ENCODE results near the gene ERO1B.

ERO1B gene

DNA sequence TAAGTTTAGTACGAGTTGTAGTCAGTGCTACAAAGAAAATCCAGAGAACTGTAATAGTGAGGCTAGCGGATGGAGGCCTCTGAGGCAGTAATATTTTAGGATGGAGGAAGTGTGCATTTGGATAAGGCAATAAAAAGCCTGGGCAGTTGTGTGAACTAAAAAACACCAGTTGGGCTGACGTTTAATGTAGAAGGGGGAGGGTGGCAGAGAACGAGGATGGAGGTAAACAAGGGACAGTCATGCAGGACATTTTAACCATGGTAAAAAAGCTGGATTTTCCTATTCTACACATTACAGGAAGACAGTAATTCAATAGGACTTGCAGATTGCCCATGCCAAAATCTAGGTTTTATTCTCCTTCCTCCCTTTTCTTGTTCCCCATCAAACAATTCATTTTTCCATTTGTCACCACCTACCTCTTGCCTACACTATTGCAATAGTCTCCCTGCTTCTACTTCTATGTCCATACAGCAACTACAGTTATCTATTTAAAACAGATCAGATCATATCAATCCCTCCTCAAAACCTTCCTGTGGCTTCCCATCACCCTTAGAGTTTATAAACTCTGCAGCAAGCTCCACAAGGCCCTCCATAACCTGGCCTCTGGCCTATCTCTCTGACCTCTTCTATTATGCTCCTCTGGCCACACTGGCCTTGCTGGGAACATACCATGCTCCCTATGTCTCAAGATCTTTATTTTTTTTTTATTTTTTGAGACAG, 27.7 kb downstream of the ERO1B start:
- H3K4me3 ChIP-seq (ENCODE audit: low read depth, low read length): no peak overlapping the region

GRCh38 chr1:236253119-236253518, 28.6 kb downstream of the ERO1B start:
- no peak overlapping the region for H3K4me3 ChIP-seq (ENCODE audit: low read depth, low read length)

DNA sequence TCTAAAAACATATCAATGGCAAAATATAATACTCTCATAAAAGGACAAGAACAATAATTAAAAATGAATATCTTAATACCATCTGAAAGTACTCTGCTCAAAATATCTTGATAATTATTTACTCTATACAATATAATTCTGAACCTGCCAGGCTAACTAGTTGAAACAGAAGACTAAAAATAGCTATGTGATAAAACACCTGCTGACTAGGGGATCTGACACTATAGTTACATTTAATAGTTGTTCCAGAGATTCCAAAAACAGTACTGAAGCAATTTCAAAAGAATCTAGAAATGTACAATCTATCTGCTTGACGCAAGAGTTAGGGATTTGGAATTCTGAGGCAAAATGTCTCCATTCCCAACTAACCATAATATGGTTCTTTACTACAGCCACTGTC, 30.2 kb downstream of the ERO1B start:
- H3K4me3 ChIP-seq (ENCODE audit: low read depth, low read length): no peak overlapping the region

DNA sequence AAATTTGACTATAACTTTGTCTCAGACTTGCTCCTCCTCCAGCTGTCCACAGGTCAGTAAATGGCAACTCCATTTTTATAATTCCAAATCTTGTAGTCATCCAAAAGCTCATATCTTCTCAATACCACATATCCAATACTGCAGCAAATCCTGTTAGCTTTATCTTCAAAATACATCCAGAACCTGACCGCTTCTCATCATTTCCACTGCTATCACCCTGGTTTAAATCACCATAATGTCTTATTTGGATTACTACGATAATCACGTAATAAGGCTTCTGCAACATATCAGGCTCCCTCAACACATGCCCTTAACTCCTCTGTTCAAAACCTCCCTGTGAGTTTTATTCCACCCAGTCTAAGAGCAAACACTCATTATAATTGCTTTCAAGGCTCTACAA, 34.5 kb downstream of the ERO1B start:
- H3K4me3 ChIP-seq (ENCODE audit: low read depth, low read length): no peak overlapping the region

DNA sequence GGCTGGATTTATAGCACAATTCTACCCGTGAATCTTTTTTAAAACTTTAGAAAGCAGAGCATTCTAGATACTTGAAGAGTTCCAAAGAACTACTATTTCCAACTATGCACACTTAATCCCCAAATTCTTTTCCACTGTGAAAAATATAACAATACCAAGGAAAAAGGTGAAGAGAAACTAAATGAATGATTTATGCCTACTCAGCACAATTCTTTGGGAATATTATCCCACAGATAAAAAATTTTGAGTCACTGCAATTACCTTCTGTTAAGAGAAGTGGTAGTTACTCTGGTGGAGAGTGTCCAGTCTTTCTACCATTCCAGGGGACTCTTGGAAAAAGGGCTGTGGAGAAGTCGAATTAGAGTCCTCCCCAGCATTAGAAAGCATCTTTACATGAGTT, 39.2 kb downstream of the ERO1B start:
- H3K4me3 ChIP-seq (ENCODE audit: low read depth, low read length): no peak overlapping the region

- H3K4me3 ChIP-seq (ENCODE audit: low read depth, low read length): no peak overlapping the region
Observed at GRCh38 chr1:236240675-236241074, 41.1 kb downstream of the ERO1B start.

DNA sequence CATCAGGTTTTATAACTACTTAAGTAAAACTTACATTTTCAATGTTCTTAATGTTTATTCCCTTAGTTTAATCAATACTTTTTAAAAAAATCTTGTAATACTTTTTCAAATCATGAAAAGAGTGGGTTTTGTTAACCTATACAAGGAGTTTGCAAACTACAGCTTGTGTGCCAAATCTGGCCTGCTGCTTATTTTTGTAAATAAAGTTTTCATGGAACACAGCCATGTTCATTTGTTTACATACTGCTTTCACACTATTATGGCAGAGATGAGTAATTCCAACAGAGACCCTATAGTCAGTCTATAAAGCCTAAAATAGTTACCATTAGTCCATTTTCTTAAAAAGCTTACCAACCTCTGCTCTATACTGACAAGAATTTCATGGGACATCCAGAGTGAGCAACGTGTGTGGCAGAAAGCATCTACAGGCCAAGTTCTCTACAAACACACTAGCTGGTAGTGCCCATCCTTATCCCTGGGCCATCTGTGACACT, 42.6 kb downstream of the ERO1B start:
- no peak overlapping the region for H3K4me3 ChIP-seq (ENCODE audit: low read depth, low read length)

DNA sequence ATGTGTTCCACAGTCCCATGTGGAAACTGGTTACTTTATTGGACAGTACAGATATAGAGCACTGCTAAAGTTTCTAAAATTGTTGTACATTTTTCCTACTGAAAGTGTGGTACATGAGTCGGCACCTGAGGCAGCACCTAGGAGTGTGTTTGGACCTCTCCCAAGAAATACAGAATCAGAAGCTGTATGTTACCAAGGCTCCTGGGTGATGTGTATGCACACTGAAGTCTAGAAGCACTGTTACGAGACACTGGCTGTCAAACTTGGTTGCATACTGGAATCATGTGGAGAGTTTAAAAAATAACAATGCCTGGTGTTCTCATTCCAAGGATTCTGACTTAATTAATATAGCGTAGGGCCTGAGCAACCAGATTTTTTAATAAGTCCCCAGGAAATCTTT, 46.6 kb downstream of the ERO1B start:
- H3K4me3 ChIP-seq (ENCODE audit: low read depth, low read length): no peak overlapping the region

DNA sequence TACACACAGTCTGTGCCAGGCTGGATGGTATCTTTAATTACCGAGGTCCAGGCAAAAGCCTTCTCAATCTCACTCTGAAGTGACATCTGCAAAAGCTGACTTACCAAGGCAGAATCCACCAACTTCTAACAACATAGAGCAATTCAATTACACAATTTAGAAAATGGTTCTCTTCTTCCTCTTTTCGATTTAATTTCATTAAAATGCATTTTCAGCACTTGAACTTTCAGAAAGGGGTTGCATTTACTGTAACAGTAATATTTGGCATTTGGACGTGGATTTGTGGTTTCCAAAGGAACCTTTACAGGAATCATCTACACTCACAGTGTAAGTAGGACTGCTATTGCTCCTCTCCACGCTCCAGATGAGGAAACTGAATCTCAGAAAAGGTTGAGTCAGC, 53.3 kb downstream of the ERO1B start:
- no peak overlapping the region for H3K4me3 ChIP-seq (ENCODE audit: low read depth, low read length)

- H3K4me3 ChIP-seq (ENCODE audit: low read depth, low read length): no peak overlapping the region
Observed at GRCh38 chr1:236222632-236223031, 59.1 kb downstream of the ERO1B start.

GRCh38 chr1:236220473-236220872, 61.3 kb downstream of the ERO1B start:
- no peak overlapping the region for H3K4me3 ChIP-seq (ENCODE audit: low read depth, low read length)

- no peak overlapping the region for H3K4me3 ChIP-seq (ENCODE audit: low read depth, low read length)
Observed at GRCh38 chr1:236214761-236215160, 67.0 kb downstream of the ERO1B start.

- no peak overlapping the region for H3K4me3 ChIP-seq (ENCODE audit: low read depth, low read length)
Observed at GRCh38 chr1:236213534-236213933, 68.2 kb downstream of the ERO1B start.

GRCh38 chr1:236211815-236212214, 69.9 kb downstream of the ERO1B start:
- H3K4me3 ChIP-seq (ENCODE audit: low read depth, low read length): no peak overlapping the region

GRCh38 chr1:236209713-236210112, 72.0 kb downstream of the ERO1B start:
- no peak overlapping the region for H3K4me3 ChIP-seq (ENCODE audit: low read depth, low read length)

DNA sequence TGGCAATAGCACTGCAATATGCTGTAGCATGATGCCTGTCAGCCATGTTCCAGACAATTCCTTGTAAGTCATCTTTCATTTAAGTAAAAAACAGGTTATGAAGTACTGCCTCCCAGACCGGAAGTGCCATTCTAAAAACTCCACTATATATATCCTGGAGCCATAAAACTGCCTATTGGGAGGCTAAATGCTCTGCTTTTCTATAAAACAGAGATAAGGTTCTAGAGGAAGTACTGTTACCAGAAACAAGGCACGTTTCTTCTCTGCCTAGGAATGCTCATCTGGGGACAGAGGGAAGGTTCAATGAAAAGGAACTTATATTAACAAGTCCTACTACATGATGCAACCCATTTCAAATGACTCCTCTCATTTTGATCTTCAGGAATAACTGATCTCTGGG, 72.6 kb downstream of the ERO1B start:
- no peak overlapping the region for H3K4me3 ChIP-seq (ENCODE audit: low read depth, low read length)

- H3K4me3 ChIP-seq (ENCODE audit: low read depth, low read length): no peak overlapping the region
Observed at GRCh38 chr1:236207569-236207968, 74.2 kb downstream of the ERO1B start.

DNA sequence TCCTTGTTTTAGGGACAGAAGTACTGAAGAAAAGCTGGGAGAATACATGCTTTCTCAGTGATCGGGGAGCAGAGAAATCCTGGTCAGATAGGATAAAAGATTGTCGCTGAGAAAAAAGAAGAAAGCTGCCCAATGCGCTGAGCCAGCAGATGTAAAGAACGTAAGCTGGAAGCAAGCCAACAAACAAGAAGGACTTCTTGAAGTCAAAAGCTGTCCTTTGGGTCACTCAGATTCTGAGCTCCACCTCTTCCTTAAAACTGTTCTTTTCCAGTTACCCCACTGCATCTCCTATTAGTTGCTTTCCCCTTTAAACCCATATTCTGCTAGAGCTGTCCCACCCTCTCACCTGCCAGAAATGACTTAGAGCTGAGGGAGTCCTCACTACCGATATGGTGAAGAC, 74.6 kb downstream of the ERO1B start:
- no peak overlapping the region for H3K4me3 ChIP-seq (ENCODE audit: low read depth, low read length)

DNA sequence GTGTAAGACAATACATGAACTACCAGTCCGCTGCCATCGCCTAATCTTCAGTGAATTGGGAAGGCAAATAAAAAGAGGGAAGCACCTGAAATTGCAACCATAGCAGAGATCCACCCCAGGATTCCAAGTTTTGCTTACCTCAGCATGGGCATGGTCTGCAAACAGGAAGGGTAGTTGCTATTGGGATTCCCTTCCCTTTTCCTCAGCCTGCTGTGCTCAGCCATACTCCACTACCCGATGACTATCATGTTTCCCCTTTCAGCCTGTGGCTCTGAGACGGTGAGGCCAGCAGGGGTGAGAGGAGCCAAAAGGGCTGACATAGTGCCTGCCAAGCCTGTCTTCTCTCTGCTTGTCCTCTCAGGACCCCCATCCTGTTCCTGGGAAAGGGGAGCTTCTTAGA, 75.2 kb downstream of the ERO1B start:
- no peak overlapping the region for H3K4me3 ChIP-seq (ENCODE audit: low read depth, low read length)

DNA sequence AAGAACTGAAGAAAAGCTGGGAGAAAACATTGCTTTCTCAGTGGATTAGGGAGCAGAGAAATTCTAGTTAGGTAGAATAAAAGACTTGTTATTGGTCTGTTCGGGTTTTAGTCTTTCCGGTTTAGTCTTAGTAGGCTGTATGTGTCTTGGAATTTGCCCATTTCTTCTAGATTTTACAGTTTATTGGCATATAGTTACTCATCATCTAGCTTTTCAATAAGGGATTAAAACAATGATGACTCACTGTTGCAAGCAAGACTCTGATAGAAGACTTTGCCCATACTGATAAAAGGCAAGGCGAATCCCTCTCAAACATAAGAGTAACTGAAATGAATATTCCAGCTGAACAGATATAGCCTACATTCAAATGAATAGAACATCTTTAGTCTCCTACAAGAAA, 77.1 kb downstream of the ERO1B start:
- H3K4me3 ChIP-seq (ENCODE audit: low read depth, low read length): no peak overlapping the region

DNA sequence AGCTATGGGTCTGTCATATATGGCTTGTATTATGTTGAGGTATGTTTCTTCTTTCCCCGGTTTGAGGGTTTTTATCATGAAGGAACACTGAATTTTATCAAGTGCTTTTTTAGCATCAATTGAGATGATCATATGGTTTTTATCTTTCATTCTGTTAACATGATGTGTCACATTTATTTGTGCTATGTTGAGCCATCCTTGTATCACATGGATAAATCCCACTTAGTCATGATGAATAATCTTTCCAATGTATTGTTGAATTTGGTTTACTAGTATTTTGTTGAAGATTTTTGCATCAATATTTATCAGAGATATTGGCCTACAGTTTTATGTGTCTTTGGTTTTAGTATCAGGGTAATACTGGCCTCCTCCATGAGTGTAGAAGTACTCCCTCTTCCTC, 77.7 kb downstream of the ERO1B start:
- H3K4me3 ChIP-seq (ENCODE audit: low read depth, low read length): no peak overlapping the region

DNA sequence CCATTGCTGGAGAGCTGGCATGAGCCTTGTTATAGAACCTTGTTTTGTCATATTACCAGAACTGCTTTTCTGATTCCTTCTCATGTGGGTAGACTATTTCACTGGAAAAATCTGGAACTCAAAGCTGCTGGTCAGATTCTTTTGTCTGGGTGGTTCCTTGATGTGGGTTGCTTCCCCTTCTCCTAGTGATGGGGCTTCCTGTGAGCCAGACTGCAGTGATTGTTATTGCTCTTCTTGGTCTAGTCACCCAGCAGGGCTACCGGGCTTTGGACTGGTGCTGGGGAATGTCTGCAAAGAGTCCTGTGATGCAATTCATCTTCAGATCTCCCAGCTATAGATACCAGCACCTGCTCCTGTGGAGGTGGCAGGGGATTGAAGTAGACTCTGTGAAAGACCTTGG, 80.0 kb downstream of the ERO1B start:
- no peak overlapping the region for H3K4me3 ChIP-seq (ENCODE audit: low read depth, low read length)

- no peak overlapping the region for H3K4me3 ChIP-seq (ENCODE audit: low read depth, low read length)
Observed at GRCh38 chr1:236200925-236201324, 80.8 kb downstream of the ERO1B start.

Data from iPS-11a (cell line).